ENCODE results near the gene PECR.

- TF ChIP-seq ATF2 (CRISPR knock-in tag; IDR thresholded peaks at IDR 0.05; ENCODE audit: borderline replicate concordance, low read depth) (no peak), CTCF (IDR thresholded peaks at IDR 0.05) (no peak), HMGA2 (CRISPR knock-in tag; IDR thresholded peaks at IDR 0.05) (no peak), ZNF396 (CRISPR knock-in tag; IDR thresholded peaks at IDR 0.05; ENCODE audit: borderline replicate concordance) (no peak), CREM (CRISPR knock-in tag; IDR thresholded peaks at IDR 0.05) (no peak), SP1 (CRISPR knock-in tag; conservative IDR thresholded peaks at IDR 0.05) (no peak)
- TF ChIP-seq, protein P1, sequence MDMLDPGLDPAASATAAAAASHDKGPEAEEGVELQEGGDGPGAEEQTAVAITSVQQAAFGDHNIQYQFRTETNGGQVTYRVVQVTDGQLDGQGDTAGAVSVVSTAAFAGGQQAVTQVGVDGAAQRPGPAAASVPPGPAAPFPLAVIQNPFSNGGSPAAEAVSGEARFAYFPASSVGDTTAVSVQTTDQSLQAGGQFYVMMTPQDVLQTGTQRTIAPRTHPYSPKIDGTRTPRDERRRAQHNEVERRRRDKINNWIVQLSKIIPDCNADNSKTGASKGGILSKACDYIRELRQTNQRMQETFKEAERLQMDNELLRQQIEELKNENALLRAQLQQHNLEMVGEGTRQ (CRISPR knock-in tag; IDR thresholded peaks at IDR 0.05): no peak
These were observed 66.6 kb downstream of the PECR start for GRCh38 chr2:216014986-216015385.
